Retina (tissue), 1 donor: ENCODE results near the gene RPS15A.
"Not testable (repeated sequence)": the region's sequence is repeated elsewhere in the genome, so short reads cannot be mapped to it uniquely, and the experiment has no call there.

Experiments
- DNase-seq: peaks from one replicate; pipeline ENCODE4 v3.0.0-alpha.2; 2016

Gene RPS15A

GRCh38 chr16:18796377-18796776 is 6.2 kb upstream of the RPS15A start:
- no peak for DNase-seq

GRCh38 chr16:18792836-18793433 is 2.8 kb upstream of the RPS15A start:
- DNase-seq = no peak

- no peak for DNase-seq
Observed at GRCh38 chr16:18789515-18789849, 652 bp downstream of the RPS15A start.

GRCh38 chr16:18788828-18789514 is 1.2 kb downstream of the RPS15A start:
- no peak for DNase-seq

- DNase-seq = no peak
Observed at GRCh38 chr16:18784917-18785623, 5.1 kb downstream of the RPS15A start.

GRCh38 chr16:18783430-18784341 is 6.4 kb downstream of the RPS15A start:
- no peak for DNase-seq

- DNase-seq = no peak
Observed at GRCh38 chr16:18782697-18783429, 7.3 kb downstream of the RPS15A start.

- not testable (repeated sequence) for DNase-seq
Observed at GRCh38 chr16:18781232-18781631, 8.9 kb downstream of the RPS15A start.

GRCh38 chr16:18780460-18781026 is 9.6 kb downstream of the RPS15A start:
- not testable (repeated sequence) for DNase-seq

GRCh38 chr16:18777664-18778063 is 12.5 kb downstream of the RPS15A start:
- not testable (repeated sequence) for DNase-seq

GRCh38 chr16:18776334-18776733 is 13.8 kb downstream of the RPS15A start:
- not testable (repeated sequence) for DNase-seq

GRCh38 chr16:18774651-18775050 is 15.5 kb downstream of the RPS15A start:
- DNase-seq = not testable (repeated sequence)

GRCh38 chr16:18772171-18772570 is 18.0 kb downstream of the RPS15A start:
- DNase-seq = not testable (repeated sequence)

- DNase-seq = not testable (repeated sequence)
Observed at GRCh38 chr16:18770336-18770962, 19.7 kb downstream of the RPS15A start.

- DNase-seq = not testable (repeated sequence)
Observed at GRCh38 chr16:18767217-18767616, 22.9 kb downstream of the RPS15A start.

- not testable (repeated sequence) for DNase-seq
Observed at GRCh38 chr16:18762713-18763112, 27.4 kb downstream of the RPS15A start.

- peak; percentile 37 for DNase-seq
Observed at GRCh38 chr16:18759598-18760520, 30.3 kb downstream of the RPS15A start.

GRCh38 chr16:18757960-18758660 is 32.0 kb downstream of the RPS15A start:
- DNase-seq = not testable (repeated sequence)

- DNase-seq = not testable (repeated sequence)
Observed at GRCh38 chr16:18756639-18757038, 33.5 kb downstream of the RPS15A start.
